HepG2 (cell line): ENCODE results near the gene HBA2. TPM values are rescaled to one million over a fixed set of nuclear protein-coding genes. Genes with fewer than 3 reads are reported as not detected.

Experiments used
- CEBPZ ChIP-seq: IDR thresholded peaks from 2 replicates; pipeline ENCODE4 v1.6.1; 2012; ENCODE audit warnings: low read length, improper control_type of control experiment
- FUBP1 ChIP-seq: sonication (generic); formaldehyde crosslinking; IDR thresholded peaks from 2 replicates; pipeline ENCODE4 v1.5.1; 2020; ENCODE audit warnings: missing genetic modification reagents, mild to moderate bottlenecking, borderline replicate concordance
- HDAC6 ChIP-seq: fragments of 200-600 bp; sonication (generic); IDR thresholded peaks from 2 replicates; pipeline ENCODE4 v1.7.0; 2017; ENCODE audit warnings: mild to moderate bottlenecking, antibody characterized with exemption, low read length, low read depth
- IKZF4 ChIP-seq: sonication (generic); formaldehyde crosslinking; IDR thresholded peaks from 2 replicates; pipeline ENCODE4 v1.5.1; 2020; ENCODE audit warnings: borderline replicate concordance, mild to moderate bottlenecking, low read depth, missing genetic modification reagents; ENCODE audit errors: not compliant biosample characterization
- KLF13 ChIP-seq: sonication (generic); formaldehyde crosslinking; IDR thresholded peaks from 2 replicates; pipeline ENCODE4 v1.4.0; 2020; ENCODE audit warnings: mild to moderate bottlenecking, missing genetic modification reagents
- RNF219 ChIP-seq: sonication (generic); formaldehyde crosslinking; IDR thresholded peaks from 2 replicates; pipeline ENCODE4 v1.5.0; 2020; ENCODE audit warnings: mild to moderate bottlenecking, missing genetic modification reagents
- TRIM22 ChIP-seq: fragments of 450-650 bp; IDR thresholded peaks from 2 replicates; pipeline ENCODE4 v1.6.1; 2017
- ZNF275 ChIP-seq: sonication (generic); formaldehyde crosslinking; IDR thresholded peaks from 2 replicates; pipeline ENCODE4 v1.8.0; 2022; ENCODE audit warnings: missing genetic modification reagents, mild to moderate bottlenecking, inconsistent platforms, borderline replicate concordance
- ZNF629 ChIP-seq: sonication (generic); formaldehyde crosslinking; conservative IDR thresholded peaks from 2 replicates; pipeline ENCODE4 v1.5.0; 2020; ENCODE audit warnings: missing genetic modification reagents
- ZXDC ChIP-seq: sonication (generic); formaldehyde crosslinking; IDR thresholded peaks from 2 replicates; pipeline ENCODE4 v1.5.0; 2020; ENCODE audit warnings: mild to moderate bottlenecking, missing genetic modification reagents
- polyA plus RNA-seq, 8 experiments: library from polyadenylated mRNA; depleted of rRNA in 3 of 8; stranded (reverse) in 7 of 8; unstranded in 1 of 8; fragments of >200 nt; fragmentation: Illumina TruSeq in 4 of 8; extraction: Trizol in 4 of 8; gene quantifications; 2 replicates each; pipeline versions ENCODE4 v1.2.1 to v1.2.3, GENCODE V29; 2011 to 2016; ENCODE audit warnings: low read depth in 4 of 8, missing spikeins in 1 of 8, mixed read lengths in 1 of 8; ENCODE audit not compliant: insufficient read depth in 1 of 8
- total RNA-seq, 5 experiments: library from RNA; depleted of rRNA; stranded (reverse); fragments of >200 nt; fragmentation: Illumina TruSeq; extraction: Trizol; gene quantifications; 2 replicates each; pipeline ENCODE4 v1.2.3, GENCODE V29; 2016; ENCODE audit warnings: low read depth in 1 of 5

HBA2 gene
- total and polyA plus RNA-seq, 2 of the 13 experiments (the other 11 are each of a cell fraction or from before 2014, with no cell fraction given): not detected

- TF ChIP-seq KLF13 (CRISPR knock-in tag) (peak; percentile 89; the same call in 1 of the 2 replicates), IKZF4 (CRISPR knock-in tag) (peak; percentile 99), ZNF275 (CRISPR knock-in tag) (peak; percentile 92; the same call in 1 of the 2 replicates), ZXDC (CRISPR knock-in tag) (peak; percentile 96), HDAC6 (no peak), CEBPZ (no peak), RNF219 (peak; percentile 54; the same call in 1 of the 2 replicates), TRIM22 (no peak), ZNF629 (CRISPR knock-in tag) (peak; percentile 60), FUBP1 (no peak)
Measured at GRCh38 chr16:180681-181564, 8.2 kb downstream of the HBA2 start (continued).
